ENCODE data around the gene CZIB.

GRCh38 chr1:53257454-53258081 lies 37.1 kb upstream of the CZIB start:
- TF ChIP-seq CTCF (IDR thresholded peaks at IDR 0.05) (no peak), POLR2AphosphoS5 (IDR thresholded peaks at IDR 0.05) (no peak)
